Gastrocnemius medialis (tissue), 4 donors: Measurements from ENCODE around the gene SLC43A3. TPM values are rescaled to one million over a fixed set of nuclear protein-coding genes. Genes with fewer than 3 reads are reported as not detected.

Experiments used
- ATAC-seq, 2 donors: fragments of 150-250 bp; one replicate each; pipeline ENCODE4 v1.9.1; 2016
- DNase-seq, 2 donors: peaks; one replicate each; pipeline ENCODE4 v3.0.0-alpha.2; 2019
- H3K27ac ChIP-seq, 4 donors: fragments of 200-600 bp; sonication (generic); 1 replicate in 1 of 4; 2 replicates in 3 of 4; pipeline ENCODE4 v1.5.1; 2016 to 2018; ENCODE audit warnings: mild to moderate bottlenecking in 2 of 4, moderate library complexity in 1 of 4
- H3K27me3 ChIP-seq, 3 donors: fragments of 200-600 bp; sonication (generic) in 2 of 3; 1 replicate in 1 of 3; 2 replicates in 2 of 3; pipeline versions ENCODE4 v1.5.1 to v1.6.0; 2016 to 2019; ENCODE audit warnings: mild to moderate bottlenecking in 1 of 3, moderate library complexity in 1 of 3
- H3K36me3 ChIP-seq, 2 donors: fragments of 200-600 bp; sonication (generic) in 1 of 2; one replicate each; pipeline ENCODE4 v1.5.1; 2017 to 2018
- H3K4me1 ChIP-seq, 2 donors: fragments of 200-600 bp; sonication (generic) in 1 of 2; one replicate each; pipeline ENCODE4 v1.5.1; 2016 to 2017; ENCODE audit warnings: mild to moderate bottlenecking in 2 of 2
- H3K4me3 ChIP-seq, 4 donors: fragments of 200-600 bp; sonication (generic) in 3 of 4; 1 replicate in 1 of 4; 2 replicates in 3 of 4; pipeline ENCODE4 v1.5.1; 2016 to 2019; ENCODE audit warnings: mild to moderate bottlenecking in 2 of 4
- H3K9me3 ChIP-seq, 3 donors: fragments of 200-600 bp; sonication (generic) in 2 of 3; 1 replicate in 1 of 3; 2 replicates in 2 of 3; pipeline ENCODE4 v1.5.1; 2016 to 2019
- CTCF ChIP-seq, 5 experiments: fragments of 450-650 bp in 3 of 5; fragments of 200-600 bp in 2 of 5; sonication (generic) in 2 of 5; IDR thresholded peaks in 4 of 5; conservative IDR thresholded peaks in 1 of 5; 1 replicate in 4 of 5; 2 replicates in 1 of 5; pipeline ENCODE4 v1.5.1; 2016 to 2019; ENCODE audit warnings: antibody characterized with exemption in 5 of 5, mild to moderate bottlenecking in 3 of 5, moderate library complexity in 3 of 5
- POLR2A ChIP-seq, 2 donors: fragments of 450-650 bp; IDR thresholded peaks; one replicate each; pipeline ENCODE4 v1.6.1; 2017; ENCODE audit warnings: antibody characterized with exemption in 2 of 2, mild to moderate bottlenecking in 2 of 2, moderate library complexity in 2 of 2
- in situ Hi-C, 4 donors: fragments of 200-750 bp; cut with MboI; loops; one replicate each; pipeline versions ENCODE4 v1.15.0 to v1.8.0; 2017; ENCODE audit warnings: low sequenced_read_pairs in 4 of 4
- intact Hi-C: fragments of 100-400 bp; cut with DNase I; formaldehyde crosslinking; loops from one replicate; pipeline ENCODE4 v1.15.1; 2023; ENCODE audit warnings: low total_unique reads
- total RNA-seq, 4 donors: library from RNA; depleted of rRNA; stranded (reverse); fragments of >200 nt; gene quantifications; one replicate each; pipeline versions ENCODE4 v1.1.0 to v1.2.3, GENCODE V29; 2016

SLC43A3 gene
- total RNA-seq, 4 donors from 2014 or later = 13.9 to 22.5 (median 20.3) TPM

- ATAC-seq (peak in 1 of 2 donors; percentile 57), DNase-seq (no peak)
- intact Hi-C loops = loop anchor here (10.0 kb wide), 1 partner anchor 244 kb away; no protein-coding TSS in a partner anchor
- Histone ChIP-seq H3K4me3 (no peak overlapping the region), H3K36me3 (no peaks in the 10 kb centered on the region), H3K27ac (peak overlapping the region in 3 of 4 donors; percentile 24 to 64 (median 43)), H3K4me1 (peaks cover 3 to 11% of the 10 kb centered on the region in 2 donors), H3K27me3 (no peaks in the 10 kb centered on the region), H3K9me3 (no peaks in the 10 kb centered on the region)
- no peak for TF ChIP-seq POLR2A (IDR thresholded peaks at IDR 0.05)
- TF ChIP-seq CTCF (IDR thresholded peaks at IDR 0.05 in 4 of 5, conservative IDR thresholded peaks at IDR 0.05 in 1 of 5) = no peak
- in situ Hi-C loops = loop anchor here in 2 of 4 donors (25.0 kb wide), 2 partner anchors 246 to 521 kb away; no protein-coding TSS in a partner anchor
Observed at GRCh38 chr11:57358543-57358961, 68.4 kb downstream of the SLC43A3 start.

GRCh38 chr11:57357856-57358255 lies 69.1 kb downstream of the SLC43A3 start:
- no peak for DNase-seq
- Histone ChIP-seq H3K4me3 (no peak overlapping the region), H3K27me3 (no peaks in the 10 kb centered on the region), H3K9me3 (no peaks in the 10 kb centered on the region), H3K4me1 (peaks cover 3 to 11% of the 10 kb centered on the region in 2 donors), H3K27ac (peak overlapping the region in 3 of 4 donors; percentile 24 to 43 (median 42)), H3K36me3 (no peaks in the 10 kb centered on the region)
- intact Hi-C loops = loop anchor here (10.0 kb wide), 1 partner anchor 243 kb away; no protein-coding TSS in a partner anchor
- ATAC-seq = no peak
- in situ Hi-C loops = loop anchor here in 2 of 4 donors (25.0 kb wide), 2 partner anchors 246 to 521 kb away; no protein-coding TSS in a partner anchor
- TF ChIP-seq CTCF (IDR thresholded peaks at IDR 0.05 in 4 of 5, conservative IDR thresholded peaks at IDR 0.05 in 1 of 5) (no peak), POLR2A (IDR thresholded peaks at IDR 0.05) (no peak)

DNA sequence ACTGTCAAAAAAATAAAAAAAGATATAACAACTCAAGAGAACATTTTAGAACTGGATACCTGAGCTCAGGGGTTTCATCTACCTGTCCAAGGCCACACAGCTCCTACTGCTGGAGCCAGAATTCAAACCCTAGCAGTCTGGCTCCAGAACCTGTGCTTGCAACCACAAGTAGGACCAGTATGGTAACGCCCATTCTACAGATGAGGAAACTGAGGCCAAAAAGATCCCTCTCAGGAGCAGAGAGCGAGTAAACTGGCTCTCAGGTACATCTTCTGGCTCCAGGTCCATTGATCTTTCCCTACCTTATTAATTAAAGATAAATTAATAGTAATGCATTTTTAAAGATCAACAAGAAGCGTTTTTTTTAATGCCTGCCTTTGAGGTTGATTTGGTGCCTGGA lies 69.6 kb downstream of the SLC43A3 start:
- Histone ChIP-seq H3K9me3 (no peaks in the 10 kb centered on the region), H3K27ac (peak overlapping the region in 2 of 4 donors; percentile 42 to 43), H3K27me3 (no peaks in the 10 kb centered on the region), H3K4me1 (peaks cover 3 to 11% of the 10 kb centered on the region in 2 donors), H3K4me3 (no peak overlapping the region), H3K36me3 (no peaks in the 10 kb centered on the region)
- DNase-seq (no peak), ATAC-seq (no peak)
- intact Hi-C loops (loop anchor here (10.0 kb wide), 1 partner anchor 243 kb away; no protein-coding TSS in a partner anchor), in situ Hi-C loops (loop anchor here in 2 of 4 donors (25.0 kb wide), 2 partner anchors 245 to 520 kb away; no protein-coding TSS in a partner anchor)
- TF ChIP-seq POLR2A (IDR thresholded peaks at IDR 0.05) (no peak), CTCF (IDR thresholded peaks at IDR 0.05 in 4 of 5, conservative IDR thresholded peaks at IDR 0.05 in 1 of 5) (no peak)

Other genes with a start within 250 kb of the SLC43A3 start
- not detected for gene LRRC55, start 245.2 kb downstream of the SLC43A3 start, total RNA-seq
- 1 to 10 TPM in 1 of 4 donors, under 1 TPM in 3; 0.32 to 3.7 (median 0.64) TPM for gene APLNR, start 189.9 kb downstream of the SLC43A3 start, total RNA-seq
- gene TNKS1BP1, start 102.2 kb downstream of the SLC43A3 start, total RNA-seq = 100 to 1,000 TPM in 3 of 4 donors, 10 to 100 TPM in 1; 98.5 to 165 (median 125) TPM
- 100 to 1,000 TPM in 3 of 4 donors, 10 to 100 TPM in 1; 76.6 to 155 (median 137) TPM for gene SSRP1, start 91.2 kb downstream of the SLC43A3 start, total RNA-seq
- gene P2RX3, start 88.8 kb downstream of the SLC43A3 start, total RNA-seq = not detected
- gene PRG3, start 46.0 kb downstream of the SLC43A3 start, total RNA-seq = not detected
- gene PRG2, start 36.5 kb downstream of the SLC43A3 start, total RNA-seq = not detected
- gene RTN4RL2, start 33.4 kb upstream of the SLC43A3 start, total RNA-seq = 1 to 10 TPM in 1 of 4 donors, under 1 TPM in 3; 0.13 to 2.8 (median 0.77) TPM
- 10 to 100 TPM in 3 of 4 donors, 1 to 10 TPM in 1; 7.4 to 35.1 (median 15.8) TPM for gene SLC43A1, start 88.6 kb upstream of the SLC43A3 start, total RNA-seq
- gene TIMM10, start 103.6 kb upstream of the SLC43A3 start, total RNA-seq = 10 to 100 TPM; 45.4 to 61.7 (median 49.5) TPM
- gene SMTNL1, start 110.5 kb upstream of the SLC43A3 start, total RNA-seq = 10 to 100 TPM; 23.0 to 52.7 (median 43.4) TPM
- gene UBE2L6, start 140.6 kb upstream of the SLC43A3 start, total RNA-seq = 1 to 10 TPM; 5.5 to 9.0 (median 6.7) TPM
- gene SERPING1, start 170.6 kb upstream of the SLC43A3 start, total RNA-seq = 100 to 1,000 TPM in 3 of 4 donors, 10 to 100 TPM in 1; 90.0 to 171 (median 106) TPM
- gene YPEL4, start 222.8 kb upstream of the SLC43A3 start, total RNA-seq = under 1 TPM; 0.31 to 0.68 (median 0.49) TPM
- 10 to 100 TPM; 10.6 to 15.3 (median 11.2) TPM for gene CLP1, start 230.6 kb upstream of the SLC43A3 start, total RNA-seq
- gene ZDHHC5, start 241.0 kb upstream of the SLC43A3 start, total RNA-seq = 10 to 100 TPM; 34.0 to 49.2 (median 46.2) TPM